CD4-positive, alpha-beta T cell treated with Interleukin-17A for 4 hours (primary cell): ENCODE measurements around the gene GAS2L2.
"Not testable (repeated sequence)": the region's sequence is repeated elsewhere in the genome, so short reads cannot be mapped to it uniquely, and the experiment has no call there.

Experiments
- DNase-seq: peaks from one replicate; pipeline ENCODE4 v3.0.0-alpha.2; 2020; ENCODE audit warnings: mixed read lengths

Gene GAS2L2

GRCh38 chr17:35726127-35726952 is 26.7 kb downstream of the GAS2L2 start:
- DNase-seq: peak; percentile 17

DNA sequence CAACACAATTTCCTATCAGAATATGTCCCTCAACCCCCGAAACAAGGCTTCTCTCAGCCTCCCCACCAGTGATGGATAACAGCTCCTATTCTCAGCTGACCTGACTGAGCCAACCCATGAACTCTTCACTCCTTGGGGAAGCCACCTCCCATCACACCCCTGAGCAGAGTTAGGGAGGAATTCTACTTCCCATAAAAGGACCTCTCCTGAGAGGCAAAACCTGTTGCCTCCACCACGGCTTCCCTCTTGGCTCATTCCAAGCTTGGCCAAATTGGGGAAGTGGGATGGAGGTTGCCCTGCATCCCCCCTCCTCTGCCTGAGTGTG is 27.3 kb downstream of the GAS2L2 start:
- DNase-seq: no peak

- DNase-seq: no peak
Observed at GRCh38 chr17:35725058-35725457, 28.0 kb downstream of the GAS2L2 start.

DNA sequence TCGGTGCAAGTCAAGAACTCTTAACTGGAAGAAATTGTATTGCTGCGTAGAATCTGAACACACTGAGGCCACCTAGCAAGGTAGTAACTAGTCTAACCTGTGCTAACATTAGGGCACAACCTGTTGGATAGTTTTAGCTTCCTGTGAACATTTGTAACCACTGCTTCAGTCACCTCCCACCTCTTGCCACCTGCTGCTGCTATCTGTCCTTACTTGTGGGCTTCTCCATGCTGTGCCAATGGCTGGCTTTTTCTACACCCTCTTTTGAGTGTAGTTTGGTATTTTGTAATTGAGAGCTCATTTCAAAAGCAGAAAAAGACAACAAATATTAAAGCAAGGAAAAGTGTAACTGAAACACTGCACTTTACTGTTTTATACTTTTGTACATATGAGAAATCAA is 29.3 kb downstream of the GAS2L2 start:
- no peak for DNase-seq

GRCh38 chr17:35717475-35717874 is 35.6 kb downstream of the GAS2L2 start:
- DNase-seq: no peak

- DNase-seq: no peak
Observed at GRCh38 chr17:35716897-35717465, 36.1 kb downstream of the GAS2L2 start.

GRCh38 chr17:35716173-35716572 is 36.9 kb downstream of the GAS2L2 start:
- DNase-seq: no peak

DNA sequence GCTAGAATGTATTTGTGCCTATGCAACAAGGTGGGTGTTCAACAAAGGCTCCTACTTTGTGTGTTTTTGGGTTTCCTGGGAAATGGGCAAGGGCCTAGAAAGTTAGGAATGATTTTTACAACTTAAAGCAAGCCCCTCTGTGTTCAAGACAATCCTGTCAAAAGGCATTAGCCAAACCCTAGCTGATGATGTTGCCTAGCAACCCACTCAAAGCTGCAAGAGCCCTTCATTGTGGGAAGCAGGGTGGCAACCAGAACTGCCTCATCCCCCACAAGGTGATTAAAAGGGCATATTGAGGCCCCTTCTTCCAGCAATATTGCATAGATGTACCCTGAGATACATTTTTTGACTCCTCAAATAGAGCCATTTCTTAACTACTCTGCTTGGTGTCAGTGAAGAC is 37.6 kb downstream of the GAS2L2 start:
- DNase-seq: no peak

DNA sequence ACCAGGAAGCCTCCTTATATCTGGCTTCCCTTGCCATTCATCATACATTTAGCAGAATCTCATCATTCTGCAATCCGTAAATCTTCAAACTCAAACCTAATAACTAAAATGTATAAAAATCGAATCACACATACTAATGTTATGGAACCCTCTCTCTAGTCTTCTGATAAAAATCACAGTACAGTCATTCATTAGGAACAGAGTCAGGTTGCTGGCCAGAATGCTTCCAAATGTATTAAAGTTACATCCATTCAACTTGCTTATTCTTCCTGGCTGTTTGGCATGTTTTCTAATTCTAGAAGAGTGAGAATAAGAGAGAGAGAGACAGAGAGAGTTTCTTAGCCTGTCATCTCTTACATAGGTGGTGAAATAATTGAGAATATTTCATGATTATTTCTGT is 38.1 kb downstream of the GAS2L2 start:
- no peak for DNase-seq

GRCh38 chr17:35713069-35713728 is 39.8 kb downstream of the GAS2L2 start:
- peak; percentile 56 for DNase-seq

GRCh38 chr17:35710950-35711349 is 42.1 kb downstream of the GAS2L2 start:
- DNase-seq: no peak

GRCh38 chr17:35709874-35710273 is 43.2 kb downstream of the GAS2L2 start:
- no peak for DNase-seq

DNA sequence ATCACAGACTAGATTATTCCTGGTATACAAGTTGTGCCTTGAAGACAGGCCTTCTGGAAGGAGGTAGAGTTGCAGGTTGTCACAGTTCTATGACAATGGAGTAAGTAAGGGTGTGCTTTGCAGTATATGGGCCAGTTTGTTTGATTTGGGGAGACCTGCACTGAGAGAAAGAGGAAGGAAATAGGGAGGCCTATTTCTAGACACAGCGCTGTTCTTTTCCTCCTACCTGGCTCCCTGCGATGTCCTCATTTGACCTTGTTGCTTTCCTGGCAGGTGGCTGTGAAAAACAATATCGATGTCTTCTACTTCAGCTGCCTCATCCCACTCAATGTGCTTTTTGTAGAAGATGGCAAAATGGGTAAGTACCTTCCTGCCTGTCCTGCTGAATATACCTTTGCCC is 44.1 kb downstream of the GAS2L2 start:
- no peak for DNase-seq

GRCh38 chr17:35708149-35708548 is 44.9 kb downstream of the GAS2L2 start:
- no peak for DNase-seq

GRCh38 chr17:35705705-35706104 is 47.3 kb downstream of the GAS2L2 start:
- no peak for DNase-seq

GRCh38 chr17:35705230-35705629 is 47.8 kb downstream of the GAS2L2 start:
- DNase-seq: no peak

DNA sequence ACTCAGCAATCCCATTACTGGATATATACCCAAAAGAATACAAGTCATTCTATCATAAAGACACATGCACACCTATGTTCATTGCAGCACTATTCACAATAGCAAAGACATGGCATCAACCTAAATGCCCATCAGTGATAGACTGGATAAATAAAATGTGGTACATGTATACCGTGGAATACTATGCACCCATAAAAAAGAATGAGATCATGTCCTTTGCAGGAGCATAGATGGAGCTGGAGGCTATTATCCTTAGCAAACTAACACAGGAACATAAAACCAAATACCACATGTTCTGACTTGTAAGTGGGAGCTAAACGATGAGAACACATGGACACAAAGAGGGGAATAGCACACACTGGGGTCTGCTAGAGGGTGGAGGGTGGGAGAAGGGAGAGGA is 49.7 kb downstream of the GAS2L2 start:
- not testable (repeated sequence) for DNase-seq

DNA sequence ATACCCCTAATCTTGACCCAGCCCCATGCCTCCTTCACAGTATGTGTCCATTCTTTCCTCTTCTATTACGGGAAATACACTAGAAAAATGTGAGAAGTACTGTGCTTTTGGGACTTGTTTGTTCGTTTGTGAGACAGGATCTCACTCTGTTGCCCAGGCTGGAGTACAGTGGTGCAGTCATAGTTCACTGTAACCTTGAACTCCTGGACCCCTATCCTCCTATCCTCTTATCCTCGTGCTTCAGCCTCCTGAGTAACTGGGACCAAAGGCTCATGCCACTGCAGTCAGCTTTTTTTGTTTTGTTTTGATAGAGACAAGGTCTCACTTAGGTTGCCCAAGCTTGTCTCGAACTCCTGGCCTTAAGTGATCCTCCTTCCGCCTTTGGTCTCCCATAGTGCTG is 51.5 kb downstream of the GAS2L2 start:
- DNase-seq: no peak

GRCh38 chr17:35700150-35700549 is 52.9 kb downstream of the GAS2L2 start:
- no peak for DNase-seq

DNA sequence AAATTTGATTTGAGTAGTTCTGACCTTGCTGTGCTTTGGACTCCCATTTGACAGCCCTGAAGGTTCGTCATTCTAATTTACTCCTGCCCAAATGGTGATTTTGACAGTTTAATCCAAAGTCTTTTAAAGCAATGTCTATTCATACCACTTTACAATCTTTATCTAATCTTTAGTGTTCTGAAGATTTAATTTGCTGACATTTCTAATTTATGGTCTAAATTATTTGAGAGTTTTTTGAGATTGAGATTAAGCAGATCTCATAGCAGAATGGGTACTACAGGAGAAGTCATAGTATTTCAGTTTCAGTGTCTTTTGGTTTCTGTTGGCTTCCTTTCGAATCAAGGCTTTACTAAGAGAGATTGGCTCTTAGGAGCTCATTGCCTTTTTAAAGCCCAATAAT is 54.2 kb downstream of the GAS2L2 start:
- no peak for DNase-seq

GRCh38 chr17:35695613-35696012 is 57.4 kb downstream of the GAS2L2 start:
- no peak for DNase-seq

DNA sequence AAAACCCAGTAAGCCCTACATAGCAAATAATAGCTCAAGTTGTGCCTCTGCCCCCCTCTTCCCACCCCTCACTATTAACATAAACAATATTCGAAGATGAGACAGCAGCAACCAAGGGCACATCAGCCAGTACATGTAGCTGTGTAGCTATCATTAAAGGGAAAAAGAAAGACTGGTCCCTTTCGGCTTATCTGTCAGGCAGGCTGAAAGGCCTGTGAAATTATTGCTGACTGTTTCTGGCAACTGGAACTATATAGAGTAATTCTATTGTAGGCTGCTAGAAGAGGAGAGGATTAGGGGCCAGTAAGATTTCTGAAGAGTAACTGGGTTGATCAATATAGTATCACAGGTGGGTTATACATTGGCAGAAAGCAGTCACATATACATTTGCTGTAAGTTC is 58.1 kb downstream of the GAS2L2 start:
- no peak for DNase-seq
